MM.1S (cell line): ENCODE data around the gene ARCN1.

Experiments used
- DNase-seq: peaks from one replicate; pipeline ENCODE4 v3.0.0-alpha.2; 2015
- H2AFZ ChIP-seq: fragments of 300-600 bp; sonication (generic); 2 replicates; pipeline ENCODE4 v1.6.0; 2016; ENCODE audit warnings: antibody characterized with exemption, low read length
- H3F3A ChIP-seq: fragments of 300-600 bp; sonication (generic); 2 replicates; pipeline ENCODE4 v1.6.1; 2016; ENCODE audit warnings: mild to moderate bottlenecking, antibody characterized with exemption, low read length, moderate library complexity, mixed read lengths; ENCODE audit not compliant: insufficient read depth
- H3K27ac ChIP-seq: fragments of 300-600 bp; sonication (generic); 2 replicates; pipeline ENCODE4 v1.5.1; 2016; ENCODE audit warnings: mild to moderate bottlenecking, low read length
- H3K27me3 ChIP-seq: fragments of 300-600 bp; sonication (generic); replicated peaks from 2 replicates; pipeline ENCODE4 v1.6.0; 2016; ENCODE audit warnings: low read length; ENCODE audit not compliant: insufficient read depth
- H3K36me3 ChIP-seq: fragments of 300-600 bp; sonication (generic); replicated peaks from 2 replicates; pipeline ENCODE4 v1.6.1; 2016; ENCODE audit warnings: mild to moderate bottlenecking, low read length, mixed read lengths; ENCODE audit not compliant: insufficient read depth
- H3K4me1 ChIP-seq: fragments of 300-600 bp; sonication (generic); 2 replicates; pipeline ENCODE4 v1.6.1; 2016; ENCODE audit warnings: low read length, mixed read lengths
- H3K4me2 ChIP-seq: fragments of 300-600 bp; sonication (generic); 2 replicates; pipeline ENCODE4 v1.6.0; 2016; ENCODE audit warnings: low read depth, low read length
- H3K4me3 ChIP-seq: fragments of 300-600 bp; sonication (generic); 2 replicates; pipeline ENCODE4 v1.5.1; 2016; ENCODE audit warnings: low read length, mixed read lengths
- H3K79me2 ChIP-seq: fragments of 300-600 bp; sonication (generic); 2 replicates; pipeline ENCODE4 v1.6.1; 2016; ENCODE audit warnings: mixed run types, low read length, mixed read lengths
- H3K9ac ChIP-seq: fragments of 300-600 bp; sonication (generic); 2 replicates; pipeline ENCODE4 v1.6.1; 2016; ENCODE audit warnings: low read length, mixed read lengths
- H3K9me2 ChIP-seq: fragments of 300-600 bp; sonication (generic); replicated peaks from 2 replicates; pipeline ENCODE4 v1.6.1; 2016; ENCODE audit warnings: mild to moderate bottlenecking, low read length, mixed read lengths; ENCODE audit not compliant: insufficient read depth
- H3K9me3 ChIP-seq: fragments of 300-600 bp; sonication (generic); replicated peaks from 2 replicates; pipeline ENCODE4 v1.6.1; 2016; ENCODE audit warnings: mild to moderate bottlenecking, low read length, mixed read lengths; ENCODE audit not compliant: insufficient read depth
- H4K20me1 ChIP-seq: fragments of 300-600 bp; sonication (generic); 2 replicates; pipeline ENCODE4 v1.6.1; 2016; ENCODE audit warnings: mild to moderate bottlenecking, low read length, moderate library complexity, mixed read lengths; ENCODE audit not compliant: insufficient read depth
- EZH2 ChIP-seq: fragments of 300-600 bp; sonication (generic); optimal IDR thresholded peaks from 2 replicates; pipeline ENCODE3; 2017; ENCODE audit warnings: low read depth, mild to moderate bottlenecking, antibody characterized with exemption, low read length, mixed read lengths
- EZH2phosphoT487 ChIP-seq: fragments of 300-600 bp; sonication (generic); IDR thresholded peaks from 2 replicates; pipeline ENCODE4 v1.6.1; 2018; ENCODE audit warnings: antibody characterized with exemption, low read length
- TF ChIP-seq, protein P1 (sequence below): fragments of 300-600 bp; sonication (generic); IDR thresholded peaks from 2 replicates; pipeline ENCODE4 v1.5.1; 2016; ENCODE audit warnings: antibody characterized with exemption, low read length, mixed read lengths

Gene ARCN1

DNA sequence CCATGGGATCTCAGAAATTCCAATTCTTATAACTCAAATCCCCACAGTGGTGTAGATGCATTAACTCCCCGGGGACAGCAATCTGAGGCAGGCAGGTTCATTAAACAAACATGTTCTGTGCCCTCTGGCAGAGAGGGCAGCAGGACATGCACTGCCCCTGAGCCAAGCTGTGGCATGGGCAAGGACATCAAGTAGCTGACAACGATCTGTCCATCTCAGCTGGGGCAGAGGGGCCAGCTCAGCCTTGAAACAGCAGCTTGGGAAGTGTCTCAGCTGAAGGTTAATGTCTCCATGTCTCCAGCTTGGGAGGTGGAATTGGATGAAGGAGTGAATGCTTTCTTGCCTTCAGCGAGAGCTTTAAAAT, 27.6 kb upstream of the ARCN1 start:
- Histone ChIP-seq H3K4me3 (no peak overlapping the region), H3K9me3 (no peaks in the 10 kb centered on the region), H3K36me3 (no peaks in the 10 kb centered on the region), H3K27ac (no peak overlapping the region), H2AFZ (no peak overlapping the region), H3K4me2 (no peak overlapping the region), H3K4me1 (no peaks in the 10 kb centered on the region), H3K9ac (no peak overlapping the region), H3F3A (no peaks in the 10 kb centered on the region), H3K9me2 (no peaks in the 10 kb centered on the region), H3K79me2 (no peaks in the 10 kb centered on the region), H3K27me3 (no peaks in the 10 kb centered on the region), H4K20me1 (no peaks in the 10 kb centered on the region)
- TF ChIP-seq EZH2 (no peak), EZH2phosphoT487 (no peak)
- TF ChIP-seq, protein P1, sequence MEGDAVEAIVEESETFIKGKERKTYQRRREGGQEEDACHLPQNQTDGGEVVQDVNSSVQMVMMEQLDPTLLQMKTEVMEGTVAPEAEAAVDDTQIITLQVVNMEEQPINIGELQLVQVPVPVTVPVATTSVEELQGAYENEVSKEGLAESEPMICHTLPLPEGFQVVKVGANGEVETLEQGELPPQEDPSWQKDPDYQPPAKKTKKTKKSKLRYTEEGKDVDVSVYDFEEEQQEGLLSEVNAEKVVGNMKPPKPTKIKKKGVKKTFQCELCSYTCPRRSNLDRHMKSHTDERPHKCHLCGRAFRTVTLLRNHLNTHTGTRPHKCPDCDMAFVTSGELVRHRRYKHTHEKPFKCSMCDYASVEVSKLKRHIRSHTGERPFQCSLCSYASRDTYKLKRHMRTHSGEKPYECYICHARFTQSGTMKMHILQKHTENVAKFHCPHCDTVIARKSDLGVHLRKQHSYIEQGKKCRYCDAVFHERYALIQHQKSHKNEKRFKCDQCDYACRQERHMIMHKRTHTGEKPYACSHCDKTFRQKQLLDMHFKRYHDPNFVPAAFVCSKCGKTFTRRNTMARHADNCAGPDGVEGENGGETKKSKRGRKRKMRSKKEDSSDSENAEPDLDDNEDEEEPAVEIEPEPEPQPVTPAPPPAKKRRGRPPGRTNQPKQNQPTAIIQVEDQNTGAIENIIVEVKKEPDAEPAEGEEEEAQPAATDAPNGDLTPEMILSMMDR = no peak
- no peak for DNase-seq

DNA sequence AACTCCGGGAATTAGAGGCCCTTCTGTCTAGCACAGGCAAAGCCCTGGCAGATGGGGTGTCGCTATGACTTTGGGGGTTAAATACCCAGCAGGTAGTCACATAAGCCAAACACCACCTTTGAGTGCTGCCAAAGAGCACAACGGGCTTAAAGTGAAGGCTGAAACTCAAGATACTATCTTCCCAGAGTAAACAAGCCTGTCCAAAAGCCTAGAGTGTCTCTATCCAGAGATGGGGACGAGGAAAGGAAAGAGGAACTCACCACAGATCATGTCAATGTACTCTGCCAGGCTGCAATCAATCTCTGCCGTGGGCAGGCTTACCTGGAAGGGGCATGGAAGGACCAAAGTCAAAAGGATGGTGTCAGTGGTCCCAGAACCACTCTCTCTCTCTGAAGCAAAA, 26.7 kb upstream of the ARCN1 start:
- Histone ChIP-seq H3K9me3 (no peaks in the 10 kb centered on the region), H3K79me2 (no peaks in the 10 kb centered on the region), H3K27ac (no peak overlapping the region), H2AFZ (no peak overlapping the region), H3K4me3 (no peak overlapping the region), H3K9ac (no peak overlapping the region), H3K4me2 (no peak overlapping the region), H3K27me3 (no peaks in the 10 kb centered on the region), H3K4me1 (no peaks in the 10 kb centered on the region), H4K20me1 (no peaks in the 10 kb centered on the region), H3F3A (no peaks in the 10 kb centered on the region), H3K36me3 (no peaks in the 10 kb centered on the region), H3K9me2 (no peaks in the 10 kb centered on the region)
- TF ChIP-seq, protein P1 = no peak
- TF ChIP-seq EZH2phosphoT487 (no peak), EZH2 (no peak)
- no peak for DNase-seq

DNA sequence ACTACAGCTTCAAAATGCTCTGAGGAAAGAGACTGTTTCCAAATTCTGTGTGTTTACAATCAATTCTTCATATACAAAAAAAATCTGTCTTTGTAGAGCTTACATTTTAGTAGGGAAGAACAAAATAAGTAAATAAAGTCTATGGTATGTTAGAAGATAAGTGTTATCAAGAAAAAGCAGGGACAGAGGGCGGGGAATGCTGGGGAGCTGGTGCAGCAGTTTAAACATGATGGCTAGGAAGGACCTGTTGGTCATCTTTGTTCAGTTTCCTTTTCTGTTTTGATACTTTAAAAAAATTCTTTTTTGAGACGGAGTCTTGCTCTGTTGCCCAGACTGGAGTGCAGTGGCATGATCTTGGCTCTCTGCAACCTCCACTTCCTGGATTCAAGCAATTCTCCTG, 25.1 kb upstream of the ARCN1 start:
- H3K4me2 ChIP-seq = no peak overlapping the region
- no peaks in the 10 kb centered on the region for H4K20me1 ChIP-seq
- no peak overlapping the region for H2AFZ ChIP-seq
- H3F3A ChIP-seq = no peaks in the 10 kb centered on the region
- H3K9ac ChIP-seq = no peak overlapping the region
- no peaks in the 10 kb centered on the region for H3K9me2 ChIP-seq
- no peak overlapping the region for H3K27ac ChIP-seq
- H3K9me3 ChIP-seq = no peaks in the 10 kb centered on the region
- TF ChIP-seq EZH2 (no peak), EZH2phosphoT487 (no peak)
- TF ChIP-seq, protein P1 = no peak
- H3K4me1 ChIP-seq = no peaks in the 10 kb centered on the region
- H3K27me3 ChIP-seq = no peaks in the 10 kb centered on the region
- H3K79me2 ChIP-seq = no peaks in the 10 kb centered on the region
- DNase-seq = no peak
- H3K36me3 ChIP-seq = no peaks in the 10 kb centered on the region
- H3K4me3 ChIP-seq = no peak overlapping the region

DNA sequence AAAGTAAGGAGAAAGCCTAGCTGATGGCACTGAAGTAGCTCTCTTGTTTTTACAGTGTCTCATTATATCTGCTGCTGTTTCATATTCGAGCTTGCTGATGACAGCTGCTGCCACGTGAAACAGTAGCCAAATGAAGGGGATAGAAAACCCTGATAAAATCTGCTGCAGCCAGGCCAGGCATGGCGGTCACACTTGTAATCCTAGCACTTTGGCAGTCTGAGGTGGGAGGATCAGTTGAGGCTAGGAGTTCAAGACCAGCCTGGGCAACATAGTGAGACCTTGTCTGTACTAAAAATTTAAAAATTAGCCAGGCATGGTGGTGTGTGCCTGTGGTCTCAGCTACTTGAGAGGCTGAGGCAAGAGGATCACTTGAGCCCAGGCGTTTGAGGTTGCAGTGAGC, 19.9 kb upstream of the ARCN1 start:
- Histone ChIP-seq H4K20me1 (no peaks in the 10 kb centered on the region), H3K36me3 (no peaks in the 10 kb centered on the region), H3K4me3 (no peak overlapping the region), H3K9me2 (no peaks in the 10 kb centered on the region), H3K79me2 (no peaks in the 10 kb centered on the region), H3K9ac (no peak overlapping the region), H3K4me1 (no peaks in the 10 kb centered on the region), H2AFZ (no peak overlapping the region), H3K9me3 (no peaks in the 10 kb centered on the region), H3K27ac (no peak overlapping the region), H3F3A (no peaks in the 10 kb centered on the region), H3K4me2 (no peak overlapping the region), H3K27me3 (no peaks in the 10 kb centered on the region)
- TF ChIP-seq EZH2 (no peak), EZH2phosphoT487 (no peak)
- TF ChIP-seq, protein P1 = no peak
- no peak for DNase-seq
